K562 (cell line): ENCODE measurements around the gene TAF15.

Source experiments
- RAD21 ChIP-seq, 2 experiments: fragments of 250-450 bp in 1 of 2; fragments of 450-650 bp in 1 of 2; sonication (Bioruptor Pico) in 1 of 2; formaldehyde crosslinking in 1 of 2; IDR thresholded peaks in 1 of 2; conservative IDR thresholded peaks in 1 of 2; 2 replicates each; pipeline versions ENCODE4 v1.4.0 to v1.8.0; 2020 to 2022; ENCODE audit warnings: mild to moderate bottlenecking in 2 of 2, moderate library complexity in 1 of 2
- SMARCC2 ChIP-seq: fragments of 450-650 bp; IDR thresholded peaks from 2 replicates; pipeline ENCODE4 v1.6.1; 2017; ENCODE audit warnings: antibody characterized with exemption, moderate library complexity, mild to moderate bottlenecking, low read depth

DNA sequence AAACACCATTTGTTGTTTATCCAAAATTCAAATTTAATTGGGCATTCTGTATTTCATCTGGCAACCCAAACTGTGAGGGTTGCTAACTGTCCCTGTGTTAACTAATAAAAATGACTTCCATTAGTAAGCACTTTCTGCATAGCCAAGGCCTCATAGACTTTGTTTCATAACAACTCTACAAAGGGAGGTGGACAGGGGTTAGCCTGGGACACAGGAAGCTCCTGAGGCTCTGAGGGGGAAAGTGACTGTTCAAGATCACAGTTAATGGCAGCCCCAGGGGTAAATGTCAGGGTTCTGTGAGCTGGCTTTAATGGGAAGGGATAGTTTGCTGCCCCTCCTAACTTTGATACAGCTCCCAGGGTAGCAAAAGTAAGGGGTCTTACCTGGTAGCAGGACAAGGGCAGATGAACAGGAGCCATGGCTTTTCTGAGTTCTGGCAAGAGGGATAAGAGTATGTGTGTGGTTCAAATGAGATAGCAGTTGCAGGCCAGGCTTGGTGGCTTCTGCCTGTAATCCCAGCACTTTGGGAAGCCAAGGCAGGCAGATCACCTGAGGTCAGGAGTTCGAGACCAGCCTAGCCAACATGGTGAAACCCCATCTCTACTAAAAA, 57.2 kb downstream of the TAF15 start:
- TF ChIP-seq SMARCC2 (no peak), RAD21 (CRISPR knock-in tag; conservative IDR thresholded peaks at IDR 0.05 in 1 of 2, IDR thresholded peaks at IDR 0.05 in 1 of 2) (no peak)
